Neural cell (in vitro differentiated cells): ENCODE measurements around the gene BNC2. TPM values are rescaled to one million over a fixed set of nuclear protein-coding genes. Genes with fewer than 3 reads are reported as not detected.

Source experiments
- H2AFZ ChIP-seq: fragments of 200-600, 300-800 bp; sonication (generic), shearing (Covaris generic); 2 replicates; pipeline ENCODE4 v1.6.0; 2014; ENCODE audit warnings: low read depth, mild to moderate bottlenecking, antibody characterized with exemption, low read length, moderate library complexity
- H3F3A ChIP-seq: fragments of 200-600 bp; shearing (Covaris generic); 2 replicates; pipeline ENCODE4 v1.6.1; 2016; ENCODE audit warnings: mild to moderate bottlenecking, moderate library complexity, mixed read lengths, antibody characterized with exemption, low read length; ENCODE audit not compliant: insufficient read depth, poor library complexity, severe bottlenecking
- H3K27ac ChIP-seq: fragments of 200-600, 300-800 bp; sonication (generic), shearing (Covaris generic); 2 replicates; pipeline ENCODE4 v1.5.1; 2014; ENCODE audit warnings: mild to moderate bottlenecking, low read length, moderate library complexity
- H3K27me3 ChIP-seq: fragments of 300-800, 200-600 bp; sonication (generic), shearing (Covaris generic); 2 replicates; pipeline ENCODE4 v1.6.0; 2014; ENCODE audit warnings: mild to moderate bottlenecking, low read depth, low read length, moderate library complexity; ENCODE audit not compliant: insufficient read depth
- H3K36me3 ChIP-seq: fragments of 300-800, 200-600 bp; sonication (generic), shearing (Covaris generic); 2 replicates; pipeline ENCODE4 v1.5.1; 2014; ENCODE audit warnings: mild to moderate bottlenecking, antibody characterized with exemption, low read length, moderate library complexity; ENCODE audit not compliant: insufficient read depth
- H3K4me2 ChIP-seq: fragments of 300-800, 200-600 bp; sonication (generic), shearing (Covaris generic); 2 replicates; pipeline ENCODE4 v1.6.0; 2014; ENCODE audit warnings: mild to moderate bottlenecking, low read length
- H3K4me3 ChIP-seq: fragments of 300-800, 200-600 bp; sonication (generic), shearing (Covaris generic); 2 replicates; pipeline ENCODE4 v1.5.1; 2014; ENCODE audit warnings: mild to moderate bottlenecking, low read length, moderate library complexity
- H3K79me2 ChIP-seq: fragments of 200-600 bp; shearing (Covaris generic); replicated peaks from 2 replicates; pipeline ENCODE4 v1.6.0; 2014; ENCODE audit warnings: mild to moderate bottlenecking, low read length, moderate library complexity; ENCODE audit not compliant: insufficient read depth
- H3K9ac ChIP-seq: fragments of 300-800, 200-600 bp; sonication (generic), shearing (Covaris generic); 2 replicates; pipeline ENCODE4 v1.6.1; 2016; ENCODE audit warnings: mild to moderate bottlenecking, low read length, mixed read lengths
- H3K9me2 ChIP-seq: fragments of 200-600 bp; shearing (Covaris generic); 2 replicates; pipeline ENCODE4 v1.6.1; 2016; ENCODE audit warnings: mild to moderate bottlenecking, low read length, mixed read lengths; ENCODE audit not compliant: insufficient read depth
- H3K9me3 ChIP-seq: fragments of 200-600, 300-800 bp; sonication (generic), shearing (Covaris generic); 2 replicates; pipeline ENCODE4 v1.6.1; 2016; ENCODE audit warnings: mild to moderate bottlenecking, mixed run types, low read length, moderate library complexity, mixed read lengths
- H4K20me1 ChIP-seq: fragments of 200-600 bp; shearing (Covaris generic); 2 replicates; pipeline ENCODE4 v1.6.1; 2016; ENCODE audit warnings: mild to moderate bottlenecking, mixed run types; ENCODE audit not compliant: insufficient read depth
- EP300 ChIP-seq: fragments of 450-650 bp; conservative IDR thresholded peaks from 2 replicates; pipeline ENCODE4 v1.6.1; 2014; ENCODE audit warnings: antibody characterized with exemption, mild to moderate bottlenecking, moderate library complexity; ENCODE audit not compliant: poor library complexity, severe bottlenecking
- EZH2 ChIP-seq: fragments of 200-600, 300-800 bp; shearing (Covaris generic), sonication (generic); IDR thresholded peaks from 2 replicates; pipeline ENCODE4 v1.6.1; 2014; ENCODE audit warnings: antibody characterized with exemption, low read length, borderline replicate concordance, mild to moderate bottlenecking; ENCODE audit not compliant: insufficient read depth, poor library complexity, severe bottlenecking
- MXI1 ChIP-seq: fragments of 450-650 bp; conservative IDR thresholded peaks from 2 replicates; pipeline ENCODE4 v1.6.1; 2014; ENCODE audit warnings: antibody characterized with exemption, mild to moderate bottlenecking; ENCODE audit not compliant: poor library complexity, severe bottlenecking
- POLR2AphosphoS5 ChIP-seq: IDR thresholded peaks from 2 replicates; pipeline ENCODE4 v1.6.1; 2012
- RAD21 ChIP-seq: fragments of 450-650 bp; conservative IDR thresholded peaks from 2 replicates; pipeline ENCODE4 v1.6.1; 2014; ENCODE audit warnings: antibody characterized with exemption, mild to moderate bottlenecking, moderate library complexity
- SMC3 ChIP-seq: fragments of 450-650 bp; conservative IDR thresholded peaks from 2 replicates; pipeline ENCODE4 v1.6.1; 2014; ENCODE audit warnings: antibody characterized with exemption, mild to moderate bottlenecking, moderate library complexity; ENCODE audit not compliant: poor library complexity
- TAF1 ChIP-seq: IDR thresholded peaks from 2 replicates; pipeline ENCODE4 v1.6.1; 2012; ENCODE audit warnings: low read depth
- polyA plus RNA-seq: library from polyadenylated mRNA; depleted of rRNA; stranded (reverse); fragments of >200 nt; gene quantifications from 2 replicates; pipeline ENCODE4 v1.2.3, GENCODE V29; 2014
- TF ChIP-seq, protein P1 (sequence below): fragments of 450-650 bp; IDR thresholded peaks from 2 replicates; pipeline ENCODE4 v1.5.1; 2014; ENCODE audit warnings: antibody characterized with exemption, mild to moderate bottlenecking, moderate library complexity; ENCODE audit not compliant: poor library complexity, severe bottlenecking
- TF ChIP-seq, protein P2 (sequence below): IDR thresholded peaks from 2 replicates; pipeline ENCODE4 v1.6.1; 2012; ENCODE audit warnings: borderline replicate concordance

Gene BNC2
- polyA plus RNA-seq, 1 donor from 2014 or later, result 1.3 TPM

DNA sequence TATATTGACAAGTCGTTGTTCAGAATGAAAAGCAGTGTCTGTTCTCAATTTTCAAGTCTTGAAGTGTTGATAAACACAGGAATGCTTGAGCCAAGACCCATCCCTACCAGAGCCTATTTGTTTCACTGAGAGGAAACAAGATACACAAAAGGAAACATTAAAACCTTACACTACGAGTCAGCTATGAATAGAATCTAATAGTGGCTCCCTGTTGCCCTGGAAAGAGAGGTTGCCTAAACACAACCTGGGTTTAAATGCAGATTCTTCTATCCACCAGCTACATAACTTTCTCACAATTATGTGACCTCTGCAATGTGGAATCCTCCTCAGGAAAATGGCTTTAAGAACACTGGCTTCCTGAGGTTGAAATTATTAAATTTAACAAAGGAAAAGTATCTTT, 29.1 kb upstream of the BNC2 start:
- H2AFZ ChIP-seq, result no peak overlapping the region
- H3F3A ChIP-seq, result no peaks in the 10 kb centered on the region
- H3K9me3 ChIP-seq, result no peaks in the 10 kb centered on the region
- H3K9me2 ChIP-seq, result no peaks in the 10 kb centered on the region
- H3K36me3 ChIP-seq, result no peaks in the 10 kb centered on the region
- no peak overlapping the region for H3K9ac ChIP-seq
- no peaks in the 10 kb centered on the region for H4K20me1 ChIP-seq
- no peak overlapping the region for H3K27ac ChIP-seq
- no peaks in the 10 kb centered on the region for H3K79me2 ChIP-seq
- no peak for TF ChIP-seq SMC3
- TF ChIP-seq, protein P1, sequence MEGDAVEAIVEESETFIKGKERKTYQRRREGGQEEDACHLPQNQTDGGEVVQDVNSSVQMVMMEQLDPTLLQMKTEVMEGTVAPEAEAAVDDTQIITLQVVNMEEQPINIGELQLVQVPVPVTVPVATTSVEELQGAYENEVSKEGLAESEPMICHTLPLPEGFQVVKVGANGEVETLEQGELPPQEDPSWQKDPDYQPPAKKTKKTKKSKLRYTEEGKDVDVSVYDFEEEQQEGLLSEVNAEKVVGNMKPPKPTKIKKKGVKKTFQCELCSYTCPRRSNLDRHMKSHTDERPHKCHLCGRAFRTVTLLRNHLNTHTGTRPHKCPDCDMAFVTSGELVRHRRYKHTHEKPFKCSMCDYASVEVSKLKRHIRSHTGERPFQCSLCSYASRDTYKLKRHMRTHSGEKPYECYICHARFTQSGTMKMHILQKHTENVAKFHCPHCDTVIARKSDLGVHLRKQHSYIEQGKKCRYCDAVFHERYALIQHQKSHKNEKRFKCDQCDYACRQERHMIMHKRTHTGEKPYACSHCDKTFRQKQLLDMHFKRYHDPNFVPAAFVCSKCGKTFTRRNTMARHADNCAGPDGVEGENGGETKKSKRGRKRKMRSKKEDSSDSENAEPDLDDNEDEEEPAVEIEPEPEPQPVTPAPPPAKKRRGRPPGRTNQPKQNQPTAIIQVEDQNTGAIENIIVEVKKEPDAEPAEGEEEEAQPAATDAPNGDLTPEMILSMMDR, result no peak
- TF ChIP-seq MXI1, result no peak
- TF ChIP-seq TAF1, result no peak
- TF ChIP-seq POLR2AphosphoS5, result no peak
- TF ChIP-seq, protein P2, sequence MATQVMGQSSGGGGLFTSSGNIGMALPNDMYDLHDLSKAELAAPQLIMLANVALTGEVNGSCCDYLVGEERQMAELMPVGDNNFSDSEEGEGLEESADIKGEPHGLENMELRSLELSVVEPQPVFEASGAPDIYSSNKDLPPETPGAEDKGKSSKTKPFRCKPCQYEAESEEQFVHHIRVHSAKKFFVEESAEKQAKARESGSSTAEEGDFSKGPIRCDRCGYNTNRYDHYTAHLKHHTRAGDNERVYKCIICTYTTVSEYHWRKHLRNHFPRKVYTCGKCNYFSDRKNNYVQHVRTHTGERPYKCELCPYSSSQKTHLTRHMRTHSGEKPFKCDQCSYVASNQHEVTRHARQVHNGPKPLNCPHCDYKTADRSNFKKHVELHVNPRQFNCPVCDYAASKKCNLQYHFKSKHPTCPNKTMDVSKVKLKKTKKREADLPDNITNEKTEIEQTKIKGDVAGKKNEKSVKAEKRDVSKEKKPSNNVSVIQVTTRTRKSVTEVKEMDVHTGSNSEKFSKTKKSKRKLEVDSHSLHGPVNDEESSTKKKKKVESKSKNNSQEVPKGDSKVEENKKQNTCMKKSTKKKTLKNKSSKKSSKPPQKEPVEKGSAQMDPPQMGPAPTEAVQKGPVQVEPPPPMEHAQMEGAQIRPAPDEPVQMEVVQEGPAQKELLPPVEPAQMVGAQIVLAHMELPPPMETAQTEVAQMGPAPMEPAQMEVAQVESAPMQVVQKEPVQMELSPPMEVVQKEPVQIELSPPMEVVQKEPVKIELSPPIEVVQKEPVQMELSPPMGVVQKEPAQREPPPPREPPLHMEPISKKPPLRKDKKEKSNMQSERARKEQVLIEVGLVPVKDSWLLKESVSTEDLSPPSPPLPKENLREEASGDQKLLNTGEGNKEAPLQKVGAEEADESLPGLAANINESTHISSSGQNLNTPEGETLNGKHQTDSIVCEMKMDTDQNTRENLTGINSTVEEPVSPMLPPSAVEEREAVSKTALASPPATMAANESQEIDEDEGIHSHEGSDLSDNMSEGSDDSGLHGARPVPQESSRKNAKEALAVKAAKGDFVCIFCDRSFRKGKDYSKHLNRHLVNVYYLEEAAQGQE, result no peak
- TF ChIP-seq RAD21, result no peak
- no peak for TF ChIP-seq EZH2
- no peak for TF ChIP-seq EP300
- H3K27me3 ChIP-seq, result no peaks in the 10 kb centered on the region
- H3K4me2 ChIP-seq, result no peak overlapping the region
- no peak overlapping the region for H3K4me3 ChIP-seq

DNA sequence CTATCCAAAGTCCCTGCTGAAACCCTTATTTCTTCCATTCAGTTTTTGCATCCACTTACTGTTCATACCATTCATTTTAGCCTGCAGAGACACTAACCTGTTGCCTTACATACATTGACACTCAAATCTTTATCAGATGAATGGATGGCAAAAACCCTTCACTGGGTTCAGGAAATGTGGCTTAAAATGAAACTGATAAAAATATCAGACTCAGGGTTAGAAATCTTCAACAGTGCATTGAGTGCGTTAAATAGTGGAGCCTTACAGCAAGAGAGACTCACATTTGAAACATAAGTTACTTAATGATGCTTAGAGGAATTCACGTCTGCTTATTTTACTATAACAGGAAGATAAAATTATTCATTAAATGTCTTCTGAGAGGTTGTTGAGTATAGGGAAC, 28.0 kb upstream of the BNC2 start:
- H3K4me2 ChIP-seq, result no peak overlapping the region
- no peaks in the 10 kb centered on the region for H3K36me3 ChIP-seq
- no peaks in the 10 kb centered on the region for H3K27me3 ChIP-seq
- no peaks in the 10 kb centered on the region for H3K9me2 ChIP-seq
- H3K27ac ChIP-seq, result no peak overlapping the region
- no peak overlapping the region for H2AFZ ChIP-seq
- H3K9me3 ChIP-seq, result no peaks in the 10 kb centered on the region
- H3K79me2 ChIP-seq, result no peaks in the 10 kb centered on the region
- no peaks in the 10 kb centered on the region for H4K20me1 ChIP-seq
- no peak overlapping the region for H3K4me3 ChIP-seq
- TF ChIP-seq POLR2AphosphoS5 (no peak), EZH2 (no peak), SMC3 (no peak), MXI1 (no peak), EP300 (no peak), TAF1 (no peak)
- TF ChIP-seq, protein P1, result no peak
- H3F3A ChIP-seq, result no peaks in the 10 kb centered on the region
- H3K9ac ChIP-seq, result no peak overlapping the region
